Activated CD4-positive, alpha-beta T cell treated with anti-CD3 and anti-CD28 coated beads for 36 hours (primary cell): ENCODE data around the gene SDSL. TPM values are rescaled to one million over a fixed set of nuclear protein-coding genes. Genes with fewer than 3 reads are reported as not detected.

Experiments used
- ATAC-seq: fragments of 200-7000 bp; cut with Tn5 transposase; one replicate; pipeline ENCODE4 v1.10.0; 2021; ENCODE audit warnings: mild to moderate bottlenecking, moderate library complexity
- CTCF ChIA-PET: fragments of 350-600 bp; sonication (Branson Sonifier 250); formaldehyde crosslinking; loops from one replicate; lab custom pipeline; 2021; ENCODE audit warnings: antibody characterized with exemption; lab: Charles Lee
- POLR2A ChIA-PET: fragments of 350-600 bp; sonication (Branson Sonifier 250); formaldehyde crosslinking; loops from one replicate; lab custom pipeline; 2021; ENCODE audit warnings: antibody characterized with exemption, inconsistent platforms; lab: Charles Lee
- DNase-seq: peaks from one replicate; pipeline ENCODE4 v3.0.0-alpha.2; 2020
- H3K27ac Mint-ChIP-seq: one replicate; pipeline ENCODE4 v1.8.0; 2021; ENCODE audit warnings: mixed read lengths
- H3K27me3 Mint-ChIP-seq: one replicate; pipeline ENCODE4 v1.8.0; 2021; ENCODE audit warnings: mixed read lengths
- H3K36me3 Mint-ChIP-seq: one replicate; pipeline ENCODE4 v1.8.0; 2021; ENCODE audit warnings: low read depth, mixed read lengths
- H3K4me1 Mint-ChIP-seq: one replicate; pipeline ENCODE4 v1.8.0; 2021; ENCODE audit warnings: mixed read lengths
- H3K4me3 Mint-ChIP-seq: one replicate; pipeline ENCODE4 v1.8.0; 2021; ENCODE audit warnings: mild to moderate bottlenecking, moderate library complexity, mixed read lengths
- H3K9me3 Mint-ChIP-seq: one replicate; pipeline ENCODE4 v1.8.0; 2021; ENCODE audit warnings: low read depth, mixed read lengths
- intact Hi-C, 2 experiments: fragments of 100-400 bp; cut with DNase I in 1 of 2; cut with micrococcal nuclease in 1 of 2; formaldehyde crosslinking; loops; one replicate each; pipeline versions ENCODE4 v1.14.2 to v1.15.1; 2022 to 2024; cut with DNase I, micrococcal nuclease
- total RNA-seq, 2 experiments: library from RNA; stranded (reverse); gene quantifications; one replicate each; pipeline ENCODE4 v1.2.3, GENCODE V29; 2021

The SDSL gene
- total RNA-seq, 2 experiments from 2014 or later, result 1.5 to 3.9 TPM

DNA sequence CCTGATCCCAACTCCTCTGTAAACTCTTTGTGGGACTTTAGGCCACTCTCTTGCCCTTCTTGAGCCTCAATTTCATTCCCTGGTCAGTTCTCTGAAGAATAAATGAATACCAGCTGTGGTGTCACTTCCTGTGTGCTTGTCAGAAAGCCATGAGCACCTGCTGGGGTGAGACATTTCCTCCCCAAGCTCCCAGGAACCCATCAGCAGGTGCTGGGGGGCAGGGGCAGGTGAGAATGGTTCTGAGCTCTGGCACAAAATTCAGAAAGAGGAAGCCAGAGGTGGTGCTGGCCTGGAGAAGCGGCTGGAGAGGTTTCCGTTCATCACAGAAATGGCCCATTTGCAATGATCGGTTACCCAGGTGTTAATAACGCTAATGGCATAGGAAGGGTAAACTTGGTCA lies 34.6 kb downstream of the SDSL start:
- no peak overlapping the region for H3K4me3 Mint-ChIP-seq
- ChIA-PET POLR2A (no interaction called here), CTCF (interaction anchor here (0.6 to 2.9 kb wide), 3 partner anchors 11 to 163 kb away, joined by 3 to 8 read pairs (median 4); no protein-coding TSS in a partner anchor)
- peaks cover 35% of the 10 kb centered on the region for H3K27me3 Mint-ChIP-seq
- H3K4me1 Mint-ChIP-seq, result no peaks in the 10 kb centered on the region
- intact Hi-C loops, result no loop called here
- H3K27ac Mint-ChIP-seq, result no peak overlapping the region
- no peak for ATAC-seq
- no peaks in the 10 kb centered on the region for H3K9me3 Mint-ChIP-seq
- H3K36me3 Mint-ChIP-seq, result no peaks in the 10 kb centered on the region
- DNase-seq, result no peak

GRCh38 chr12:113457185-113457584 lies 35.0 kb downstream of the SDSL start:
- POLR2A ChIA-PET, result no interaction called here
- Mint-ChIP-seq H3K27ac (no peak overlapping the region), H3K9me3 (no peaks in the 10 kb centered on the region), H3K27me3 (peaks cover 36% of the 10 kb centered on the region), H3K36me3 (no peaks in the 10 kb centered on the region), H3K4me1 (peaks cover under 1% of the 10 kb centered on the region), H3K4me3 (no peak overlapping the region)
- CTCF ChIA-PET, result interaction anchor here (0.6 to 2.9 kb wide), 2 partner anchors 11 to 162 kb away, joined by 4 to 8 read pairs; no protein-coding TSS in a partner anchor
- ATAC-seq, result no peak
- DNase-seq, result no peak
- intact Hi-C loops, result no loop called here

GRCh38 chr12:113457710-113458109 lies 35.5 kb downstream of the SDSL start:
- Mint-ChIP-seq H3K4me1 (peaks cover 5% of the 10 kb centered on the region), H3K27ac (no peak overlapping the region), H3K36me3 (no peaks in the 10 kb centered on the region), H3K4me3 (no peak overlapping the region), H3K9me3 (no peaks in the 10 kb centered on the region), H3K27me3 (peaks cover 39% of the 10 kb centered on the region)
- ATAC-seq (no peak), DNase-seq (no peak)
- ChIA-PET CTCF (interaction anchor here (0.7 to 2.9 kb wide), 3 partner anchors 12 to 28 kb away, joined by 3 to 8 read pairs (median 3); no protein-coding TSS in a partner anchor), POLR2A (no interaction called here)
- intact Hi-C loops, result no loop called here

DNA sequence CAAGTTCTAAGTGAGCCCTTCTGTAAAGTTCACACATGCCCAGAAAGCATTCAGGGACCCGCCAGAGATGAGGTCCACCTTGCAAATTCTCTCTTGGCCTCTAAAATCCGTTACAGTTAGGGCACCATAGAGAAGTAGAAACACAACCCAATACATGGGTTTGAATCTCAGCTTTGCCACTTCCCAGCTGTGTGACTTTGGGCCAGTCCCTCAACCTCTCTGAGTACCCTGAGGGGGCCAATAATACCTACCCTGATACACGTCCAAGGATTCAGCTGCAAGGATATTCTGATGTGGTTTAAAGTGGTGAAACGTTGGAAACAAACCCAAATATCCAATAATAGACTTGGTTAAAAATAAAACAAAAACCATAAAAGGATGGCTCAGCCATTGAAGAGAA lies 37.8 kb downstream of the SDSL start:
- intact Hi-C loops, result loop anchor here in 1 of 2 experiments (10.0 kb wide), 1 partner anchor 1215 kb away; no protein-coding TSS in a partner anchor
- ATAC-seq (no peak), DNase-seq (no peak)
- Mint-ChIP-seq H3K4me1 (peaks cover 15% of the 10 kb centered on the region), H3K27me3 (peaks cover 53% of the 10 kb centered on the region), H3K27ac (no peak overlapping the region), H3K36me3 (no peaks in the 10 kb centered on the region), H3K9me3 (no peaks in the 10 kb centered on the region), H3K4me3 (no peak overlapping the region)
- ChIA-PET CTCF (no interaction called here), POLR2A (interaction anchor here (0.7 kb wide), 1 partner anchor 1615 kb away, joined by 4 read pairs; no protein-coding TSS in a partner anchor)

GRCh38 chr12:113461666-113462065 lies 39.5 kb downstream of the SDSL start:
- Mint-ChIP-seq H3K36me3 (no peaks in the 10 kb centered on the region), H3K27ac (no peak overlapping the region), H3K4me1 (peaks cover 19% of the 10 kb centered on the region), H3K9me3 (no peaks in the 10 kb centered on the region), H3K4me3 (no peak overlapping the region), H3K27me3 (peaks cover 61% of the 10 kb centered on the region)
- ATAC-seq (peak; percentile 32), DNase-seq (no peak)
- CTCF ChIA-PET, result interaction anchor here (0.6 to 2.2 kb wide), 12 partner anchors 9 to 298 kb away, joined by 3 to 8 read pairs (median 3); partner anchors contain the start of gene SDSL
- POLR2A ChIA-PET, result interaction anchor here (0.6 to 0.7 kb wide), 2 partner anchors 54 to 309 kb away, joined by 3 to 7 read pairs; no protein-coding TSS in a partner anchor
- intact Hi-C loops, result loop anchor here (1.0 to 10.0 kb wide), 4 partner anchors 19 to 1213 kb away; no protein-coding TSS in a partner anchor

GRCh38 chr12:113462117-113462774 lies 40.1 kb downstream of the SDSL start:
- DNase-seq (peak; percentile 89), ATAC-seq (peak; percentile 71)
- CTCF ChIA-PET, result interaction anchor here (0.6 to 2.2 kb wide), 13 partner anchors 9 to 297 kb away, joined by 3 to 8 read pairs (median 3); partner anchors contain the start of gene SDSL
- Mint-ChIP-seq H3K27me3 (peaks cover 59% of the 10 kb centered on the region), H3K36me3 (no peaks in the 10 kb centered on the region), H3K4me1 (peaks cover 19% of the 10 kb centered on the region), H3K27ac (no peak overlapping the region), H3K4me3 (peak overlapping the region; percentile 64), H3K9me3 (no peaks in the 10 kb centered on the region)
- POLR2A ChIA-PET, result interaction anchor here (0.7 kb wide), 1 partner anchor 53 kb away, joined by 7 read pairs; no protein-coding TSS in a partner anchor
- intact Hi-C loops, result loop anchor here (1.0 to 10.0 kb wide), 4 partner anchors 19 to 1213 kb away; no protein-coding TSS in a partner anchor

DNA sequence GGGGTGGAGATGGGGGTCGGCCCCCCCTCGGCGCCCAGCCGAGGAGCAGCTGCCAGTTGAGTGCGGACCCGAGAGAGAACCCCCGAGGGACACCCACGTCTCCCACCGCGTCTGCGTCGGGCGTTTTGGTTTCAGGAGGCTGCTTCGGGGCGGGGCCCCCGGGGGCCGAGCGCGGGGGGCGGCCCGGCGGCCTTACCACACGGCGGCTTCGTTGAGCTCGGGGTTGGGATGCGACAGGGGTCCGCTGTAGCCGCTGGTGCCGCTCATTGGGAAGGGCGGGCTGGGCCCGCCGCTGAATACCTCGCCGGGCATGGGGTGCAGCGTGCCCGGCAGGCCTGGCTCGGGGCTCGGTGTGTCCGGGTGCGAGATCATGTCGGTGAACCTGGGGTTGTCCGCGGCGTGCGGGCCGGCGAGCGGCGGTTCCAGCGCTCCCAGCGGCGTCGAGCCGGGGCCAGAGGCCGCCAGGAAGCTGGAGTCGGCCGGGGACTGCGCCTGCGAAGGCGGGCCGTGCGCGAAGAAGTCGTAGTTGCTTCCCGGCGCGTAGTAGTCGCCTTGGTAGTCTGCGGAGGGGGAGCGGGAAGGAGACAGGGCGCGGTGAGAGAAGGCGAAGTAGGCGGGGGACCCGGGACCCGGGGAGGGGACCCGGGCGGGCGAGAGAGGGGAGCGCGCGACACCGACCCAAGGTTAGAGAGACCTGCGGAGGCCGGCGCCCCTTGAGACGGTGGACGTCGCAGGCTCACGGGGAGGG lies 41.0 kb downstream of the SDSL start:
- CTCF ChIA-PET, result interaction anchor here (1.0 to 2.2 kb wide), 3 partner anchors 10 to 168 kb away, joined by 3 to 8 read pairs (median 3); no protein-coding TSS in a partner anchor
- peak overlapping the region; percentile 37 for H3K4me3 Mint-ChIP-seq

GRCh38 chr12:113463746-113464451 lies 41.7 kb downstream of the SDSL start:
- Mint-ChIP-seq H3K4me1 (peaks cover 23% of the 10 kb centered on the region), H3K27ac (no peak overlapping the region)
- intact Hi-C loops, result loop anchor here (2.0 to 10.0 kb wide), 3 partner anchors 17 to 1211 kb away; no protein-coding TSS in a partner anchor

More for the DNA sequence above, 41.0 kb downstream of the SDSL start:
- peak; percentile 11 for ATAC-seq
- H3K4me1 Mint-ChIP-seq, result peaks cover 22% of the 10 kb centered on the region
- DNase-seq, result peak; percentile 34
- H3K27ac Mint-ChIP-seq, result no peak overlapping the region
- intact Hi-C loops, result loop anchor here (1.0 to 10.0 kb wide), 4 partner anchors 18 to 1212 kb away; no protein-coding TSS in a partner anchor
- POLR2A ChIA-PET, result no interaction called here
- H3K27me3 Mint-ChIP-seq, result peaks cover 60% of the 10 kb centered on the region
- no peaks in the 10 kb centered on the region for H3K9me3 Mint-ChIP-seq
- no peaks in the 10 kb centered on the region for H3K36me3 Mint-ChIP-seq

GRCh38 chr12:113464452-113464775 lies 42.2 kb downstream of the SDSL start:
- H3K9me3 Mint-ChIP-seq, result no peaks in the 10 kb centered on the region
- intact Hi-C loops, result loop anchor here in 1 of 2 experiments (10.0 kb wide), 1 partner anchor 1210 kb away; no protein-coding TSS in a partner anchor
- no peaks in the 10 kb centered on the region for H3K36me3 Mint-ChIP-seq
- H3K27ac Mint-ChIP-seq, result no peak overlapping the region
- no peak for DNase-seq
- ATAC-seq, result no peak
- POLR2A ChIA-PET, result no interaction called here
- CTCF ChIA-PET, result interaction anchor here (0.9 kb wide), 1 partner anchor 10 kb away, joined by 10 read pairs; no protein-coding TSS in a partner anchor
- peaks cover 23% of the 10 kb centered on the region for H3K4me1 Mint-ChIP-seq
- H3K4me3 Mint-ChIP-seq, result no peak overlapping the region
- H3K27me3 Mint-ChIP-seq, result peaks cover 62% of the 10 kb centered on the region

More at GRCh38 chr12:113463746-113464451, 41.7 kb downstream of the SDSL start:
- Mint-ChIP-seq H3K27me3 (peaks cover 63% of the 10 kb centered on the region), H3K36me3 (no peaks in the 10 kb centered on the region), H3K9me3 (no peaks in the 10 kb centered on the region), H3K4me3 (peak overlapping the region; percentile 37)
- ChIA-PET CTCF (interaction anchor here (0.9 kb wide), 1 partner anchor 10 kb away, joined by 10 read pairs; no protein-coding TSS in a partner anchor), POLR2A (no interaction called here)
- ATAC-seq, result no peak
- peak; percentile 26 for DNase-seq

DNA sequence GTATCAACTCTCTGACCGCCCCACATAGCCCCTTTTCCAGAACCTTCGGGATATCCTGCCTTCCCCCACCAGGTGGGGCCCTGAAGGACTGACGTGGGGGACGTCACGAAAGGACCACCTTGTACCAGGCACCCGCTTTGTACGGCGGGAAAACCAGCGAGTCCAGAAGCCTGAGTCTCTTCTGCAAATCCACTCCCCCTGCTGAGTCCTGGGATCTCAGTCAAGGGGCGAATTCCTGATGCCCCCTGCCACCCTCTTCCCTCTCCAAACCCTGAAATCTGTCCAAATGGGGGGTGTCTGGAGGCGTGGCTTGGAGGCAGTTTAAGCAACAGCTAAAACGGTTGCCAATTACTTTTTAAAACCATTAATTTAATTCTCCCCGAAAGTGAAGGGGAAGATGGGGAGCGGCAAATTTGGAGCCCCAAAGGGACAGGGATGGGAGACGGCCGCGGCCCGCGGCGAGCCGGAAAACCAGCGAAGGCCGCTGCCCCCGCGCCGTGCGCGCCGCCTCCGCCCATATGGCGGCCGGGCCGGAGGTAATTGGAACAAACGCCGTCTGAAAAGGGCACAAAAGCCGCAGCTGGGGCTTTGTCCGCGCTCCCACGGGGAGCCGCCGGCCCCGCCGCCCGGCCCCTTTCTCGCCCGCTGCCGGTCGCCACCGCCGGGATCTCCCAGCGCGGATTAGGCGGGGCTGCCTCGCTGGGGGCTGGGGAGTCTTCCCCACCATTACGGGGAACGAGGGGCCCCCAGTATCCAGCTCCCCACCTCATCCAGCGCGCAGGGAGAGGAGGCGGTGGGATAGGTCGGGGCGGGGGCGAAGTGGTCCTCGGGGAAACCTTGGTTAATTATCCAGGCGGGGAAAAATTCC lies 42.9 kb downstream of the SDSL start:
- no peak overlapping the region for H3K4me3 Mint-ChIP-seq
- peaks cover 62% of the 10 kb centered on the region for H3K27me3 Mint-ChIP-seq
- H3K9me3 Mint-ChIP-seq, result no peaks in the 10 kb centered on the region
- ATAC-seq, result no peak
- H3K36me3 Mint-ChIP-seq, result no peaks in the 10 kb centered on the region
- H3K4me1 Mint-ChIP-seq, result peaks cover 23% of the 10 kb centered on the region
- ChIA-PET CTCF (interaction anchor here (0.6 to 0.9 kb wide), 2 partner anchors 9 to 14 kb away, joined by 3 to 10 read pairs; no protein-coding TSS in a partner anchor), POLR2A (no interaction called here)
- no peak overlapping the region for H3K27ac Mint-ChIP-seq
- intact Hi-C loops, result loop anchor here (5.0 to 10.0 kb wide), 4 partner anchors 932 to 1232 kb away; partner anchors contain the start of gene TBX3 (in 1 of the 2)
- no peak for DNase-seq
